NCI-H2029 (cell line): ENCODE results near the gene CEBPG.

Source experiments
- DNase-seq: peaks from one replicate; lab custom pipeline; 2025; lab: John Stamatoyannopoulos, UW

CEBPG gene

DNA sequence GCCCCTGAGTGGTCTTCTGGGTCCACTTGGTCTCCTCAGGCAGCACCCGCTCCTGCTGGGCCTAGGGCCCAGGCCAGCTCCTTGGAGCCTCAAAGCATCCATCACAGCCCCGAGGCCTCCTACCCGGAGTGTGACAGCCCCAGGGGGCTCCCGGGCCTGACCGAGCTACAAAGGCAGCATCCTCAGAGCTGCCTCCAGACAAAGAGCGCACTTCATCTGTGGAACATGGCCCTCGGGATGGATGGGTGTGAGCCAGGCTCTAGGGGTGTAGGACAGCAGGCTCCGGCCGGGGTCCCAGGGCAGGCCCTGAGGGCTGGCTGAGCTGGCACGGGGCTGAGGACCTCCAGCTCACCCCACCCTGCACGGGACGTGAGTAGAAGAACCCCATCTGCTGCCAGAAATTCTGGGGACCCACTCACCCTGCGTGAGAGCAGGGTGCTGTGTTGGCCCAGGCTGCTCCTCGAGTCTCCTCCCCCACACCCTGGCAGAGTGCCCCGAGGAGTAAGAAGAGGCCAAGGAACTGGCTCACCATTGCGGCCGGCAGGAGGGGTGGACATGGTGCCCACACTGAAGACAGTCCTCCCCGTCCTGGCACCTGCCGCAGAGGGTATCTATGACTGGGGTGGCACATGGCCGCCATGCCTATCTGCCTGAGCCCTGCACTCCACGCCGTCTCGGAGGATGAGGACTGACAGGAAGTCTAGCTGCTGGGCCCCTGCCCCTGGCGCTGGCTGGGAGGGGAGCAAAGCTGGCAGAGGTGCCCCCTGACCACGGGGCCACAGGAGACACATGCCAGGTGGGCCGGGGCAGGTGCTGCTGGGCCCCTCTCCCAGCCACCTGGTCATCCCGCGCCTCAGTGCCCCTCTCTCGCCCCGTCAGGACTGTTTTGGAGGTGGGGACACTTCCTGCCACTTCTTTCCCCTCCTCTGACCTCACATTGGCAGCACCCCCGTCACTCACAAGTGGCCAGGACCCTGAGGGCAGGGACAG is 22.3 kb downstream of the CEBPG start:
- no peak for DNase-seq

DNA sequence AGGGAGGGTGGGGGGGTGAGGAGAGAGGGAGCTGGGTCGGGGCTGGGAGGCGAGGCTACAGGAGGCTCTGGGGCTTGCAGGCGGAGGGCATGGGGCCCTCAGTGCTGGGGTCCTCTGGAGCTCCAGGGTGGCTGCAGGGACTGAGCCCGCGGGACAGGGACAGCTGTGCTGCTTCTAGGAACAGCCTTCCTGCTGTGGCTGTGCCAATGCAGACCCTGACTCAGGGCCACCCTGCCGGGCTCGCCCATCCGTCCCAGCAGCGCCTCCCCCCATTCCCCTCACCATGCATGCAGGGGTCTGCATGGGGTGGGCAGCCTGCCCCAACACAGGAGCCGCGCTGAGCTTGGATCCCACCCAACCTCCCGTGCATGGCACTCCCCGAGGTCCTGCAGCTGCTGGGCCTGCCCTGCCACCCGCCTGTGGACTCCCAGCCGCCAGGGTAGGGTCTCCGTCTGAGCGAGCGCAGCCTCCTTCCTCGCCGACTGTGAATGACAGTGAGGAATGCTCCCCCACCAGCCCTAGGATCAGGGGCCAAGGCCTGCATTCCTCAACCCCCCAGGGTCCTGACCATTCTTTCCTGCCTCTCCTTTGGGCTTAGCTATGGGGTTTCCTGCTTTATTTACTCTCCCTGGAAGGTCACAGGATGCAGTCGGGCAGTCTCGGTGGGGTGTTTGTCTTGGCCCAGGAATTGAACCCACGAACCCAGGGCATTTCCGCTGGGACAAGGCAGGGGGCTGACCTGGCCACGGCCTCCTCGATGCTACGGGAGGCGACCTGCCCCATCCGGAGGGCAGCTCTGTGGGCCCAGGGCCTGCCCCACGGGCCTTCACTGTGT is 23.4 kb downstream of the CEBPG start:
- DNase-seq: no peak

DNA sequence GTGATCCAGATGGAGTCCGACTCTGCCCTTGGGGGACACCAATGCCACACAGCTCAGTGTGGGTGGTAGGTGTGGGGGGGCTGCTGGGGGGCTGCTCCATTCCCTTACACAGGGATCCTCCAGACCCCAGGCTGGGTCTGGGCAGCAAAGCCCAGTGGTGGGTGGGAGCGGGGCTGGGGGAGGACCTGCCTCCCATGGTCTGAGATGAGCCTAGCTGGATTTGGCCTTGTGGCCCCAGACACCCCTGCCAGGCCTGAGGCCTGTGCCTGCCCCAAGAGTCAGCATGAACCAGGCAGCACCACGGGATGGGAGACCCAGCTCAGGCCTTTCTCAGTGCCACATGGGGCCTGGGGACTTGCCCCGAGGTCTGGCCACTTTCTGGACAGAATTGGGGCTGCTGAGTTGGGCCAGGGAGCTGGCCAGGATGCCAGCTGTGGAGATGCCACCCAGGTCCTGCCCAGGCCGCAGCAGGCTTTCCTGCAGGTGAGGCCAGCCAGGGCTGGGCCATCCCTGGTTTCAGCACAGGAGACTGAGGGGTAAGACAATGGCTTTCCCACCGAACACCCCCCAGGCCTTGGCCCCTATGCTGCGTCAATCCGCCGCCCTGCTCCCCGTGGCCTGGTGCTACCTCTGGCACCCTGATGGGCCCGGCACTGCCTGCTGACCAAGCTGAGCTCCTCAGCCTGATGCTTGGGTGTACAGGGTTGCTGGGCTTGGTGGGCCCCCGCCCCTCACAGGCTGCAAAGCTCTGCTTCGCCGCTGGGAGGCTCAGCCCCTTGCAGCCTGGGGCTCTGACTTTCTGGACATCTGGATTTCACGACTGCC is 24.2 kb downstream of the CEBPG start:
- DNase-seq: no peak

DNA sequence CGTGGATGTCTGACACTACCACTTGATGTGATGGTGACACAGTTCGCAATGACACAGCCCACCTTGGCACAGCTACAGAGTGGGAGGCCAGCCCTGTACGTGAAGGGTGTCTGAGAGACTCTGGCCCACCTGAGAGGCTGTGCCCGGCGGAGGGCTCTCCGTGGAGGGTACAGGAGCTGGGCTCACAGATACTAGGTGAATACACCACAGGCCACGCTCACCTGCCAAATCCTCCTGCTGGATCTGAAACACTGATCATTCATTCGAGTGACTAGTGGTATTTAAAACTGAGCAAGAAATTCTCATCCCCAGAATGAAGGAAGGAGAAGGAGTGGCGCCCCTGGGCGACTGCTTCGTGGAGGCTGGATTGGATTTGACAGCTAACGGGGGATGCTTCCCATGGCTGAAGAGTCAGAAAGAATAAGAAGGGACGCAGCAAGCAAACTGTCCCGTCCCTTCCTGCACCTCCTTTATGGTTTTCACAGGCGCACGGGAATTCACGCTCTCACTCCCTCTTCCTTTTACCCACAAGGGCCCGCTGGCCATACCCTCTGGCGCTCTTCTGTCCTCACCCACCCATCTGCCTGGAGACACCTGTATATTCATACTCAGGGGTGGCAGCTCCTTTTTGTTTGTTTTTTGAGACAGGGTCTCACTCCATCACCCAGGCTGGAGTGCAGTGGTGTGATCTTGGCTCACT is 25.0 kb downstream of the CEBPG start:
- DNase-seq: no peak

DNA sequence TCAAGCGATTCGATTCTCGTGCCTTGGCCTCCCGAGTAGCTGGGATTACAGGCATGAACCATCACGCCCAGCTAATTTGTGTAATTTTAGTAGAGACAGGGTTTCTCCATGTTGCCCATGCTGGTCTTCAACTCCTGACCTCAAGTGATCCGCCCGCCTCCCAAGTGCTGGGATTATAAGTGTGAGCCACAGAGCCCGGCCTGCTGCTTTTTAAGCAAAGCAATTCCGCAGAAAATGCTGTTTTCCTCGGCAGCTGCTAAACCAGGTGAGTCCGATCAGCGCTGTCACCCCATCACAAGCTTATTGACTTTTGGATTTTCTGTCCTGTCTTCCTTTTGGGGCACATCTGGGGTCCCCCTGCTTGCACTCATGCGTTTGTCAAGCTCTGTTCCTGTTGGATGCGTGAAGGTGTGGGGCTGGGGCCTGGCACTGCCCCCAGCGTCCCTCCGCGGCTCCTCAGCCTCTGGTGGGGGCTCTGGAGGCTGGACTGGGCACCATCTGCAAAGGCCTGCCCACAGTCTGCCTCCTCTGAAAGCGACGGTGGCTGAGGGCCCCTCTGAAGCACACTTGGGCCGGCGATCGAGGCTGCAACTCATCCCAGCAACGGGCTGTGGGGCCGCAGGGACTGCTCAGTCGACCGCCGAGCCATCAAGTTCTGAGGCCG is 25.7 kb downstream of the CEBPG start:
- no peak for DNase-seq

DNA sequence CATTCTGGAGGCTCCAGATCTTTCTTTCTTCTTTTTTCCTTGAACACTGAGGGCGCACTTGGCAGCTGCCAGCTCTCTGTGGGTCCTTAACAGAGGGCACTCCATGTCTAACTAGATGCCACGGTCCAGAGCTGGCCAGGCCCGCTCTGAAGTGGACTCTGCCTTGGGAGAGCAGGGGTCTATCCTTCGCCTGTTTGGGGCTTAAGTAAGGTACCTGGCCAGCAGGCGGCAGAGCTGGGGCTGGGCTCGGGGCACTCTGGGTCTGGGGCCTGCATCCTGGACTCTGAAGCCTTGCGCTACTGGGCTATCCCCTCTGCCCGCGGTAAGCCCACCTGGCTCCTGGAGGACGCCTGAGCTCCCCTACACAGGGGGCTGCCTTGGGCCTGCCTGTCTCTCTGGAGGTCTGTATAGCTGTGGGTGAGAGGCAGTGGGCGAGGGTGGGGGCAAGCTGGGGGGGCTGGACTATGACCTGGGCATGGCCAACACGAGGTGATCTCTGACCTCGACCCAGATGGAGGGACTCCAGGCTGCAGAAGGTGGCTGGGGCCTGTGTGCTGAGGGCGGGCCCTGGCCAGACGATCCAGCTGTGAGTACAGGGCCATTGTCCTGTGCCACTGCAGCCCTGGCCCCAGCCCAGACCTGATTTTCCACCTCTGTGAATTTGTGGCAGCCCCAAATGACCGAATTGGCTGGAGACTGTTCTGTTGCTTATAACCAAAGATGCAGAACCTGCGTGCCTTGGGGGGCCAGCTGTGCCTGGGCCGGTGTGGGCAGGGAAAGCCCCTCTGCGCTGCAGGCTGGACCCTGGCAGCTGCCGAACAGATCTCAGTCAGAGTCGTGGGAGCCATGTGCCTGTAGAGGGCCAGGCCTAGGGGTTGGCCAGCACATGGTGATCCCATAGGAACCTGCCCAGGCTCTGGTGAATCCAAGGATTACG is 26.5 kb downstream of the CEBPG start:
- no peak for DNase-seq

DNA sequence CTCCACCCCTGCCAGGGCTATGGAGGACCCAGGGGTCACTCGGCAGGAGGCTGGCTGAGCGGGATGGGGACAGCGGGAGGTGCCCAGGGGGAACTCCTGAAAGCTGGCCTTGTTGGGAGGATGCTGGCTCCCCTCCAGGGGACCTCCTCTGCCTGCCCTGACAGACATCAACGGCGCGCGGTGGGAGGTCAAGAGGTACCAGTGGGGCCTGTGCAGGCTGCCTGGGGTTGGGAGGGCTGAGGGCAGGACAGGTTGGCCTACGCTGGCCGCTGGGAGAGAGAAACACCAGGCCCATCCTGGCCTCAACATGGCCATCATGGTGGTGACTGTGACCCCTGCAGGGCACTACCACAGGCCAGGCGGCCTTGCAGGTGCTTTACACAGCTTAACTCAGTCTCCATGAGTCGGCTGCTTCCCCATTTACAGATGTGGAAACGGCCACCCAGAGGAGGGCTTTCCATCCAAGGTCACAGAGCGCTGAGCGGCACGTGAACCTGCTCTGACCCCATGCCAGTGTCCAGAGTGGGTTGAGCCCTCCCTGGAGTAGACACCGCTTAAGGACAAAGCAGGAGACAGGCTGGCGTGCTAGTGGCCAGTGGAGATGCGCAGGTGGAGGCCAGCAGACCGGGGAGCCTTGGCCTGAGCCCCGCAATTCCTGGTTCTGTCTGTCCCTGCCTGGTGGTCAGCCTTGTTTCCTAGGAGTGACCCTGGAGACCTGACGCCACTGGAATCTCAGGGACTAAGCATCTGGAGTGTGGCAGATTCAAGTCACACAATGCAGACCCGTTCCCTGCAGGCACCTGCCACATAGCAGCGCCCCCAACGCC is 27.6 kb downstream of the CEBPG start:
- DNase-seq: no peak

DNA sequence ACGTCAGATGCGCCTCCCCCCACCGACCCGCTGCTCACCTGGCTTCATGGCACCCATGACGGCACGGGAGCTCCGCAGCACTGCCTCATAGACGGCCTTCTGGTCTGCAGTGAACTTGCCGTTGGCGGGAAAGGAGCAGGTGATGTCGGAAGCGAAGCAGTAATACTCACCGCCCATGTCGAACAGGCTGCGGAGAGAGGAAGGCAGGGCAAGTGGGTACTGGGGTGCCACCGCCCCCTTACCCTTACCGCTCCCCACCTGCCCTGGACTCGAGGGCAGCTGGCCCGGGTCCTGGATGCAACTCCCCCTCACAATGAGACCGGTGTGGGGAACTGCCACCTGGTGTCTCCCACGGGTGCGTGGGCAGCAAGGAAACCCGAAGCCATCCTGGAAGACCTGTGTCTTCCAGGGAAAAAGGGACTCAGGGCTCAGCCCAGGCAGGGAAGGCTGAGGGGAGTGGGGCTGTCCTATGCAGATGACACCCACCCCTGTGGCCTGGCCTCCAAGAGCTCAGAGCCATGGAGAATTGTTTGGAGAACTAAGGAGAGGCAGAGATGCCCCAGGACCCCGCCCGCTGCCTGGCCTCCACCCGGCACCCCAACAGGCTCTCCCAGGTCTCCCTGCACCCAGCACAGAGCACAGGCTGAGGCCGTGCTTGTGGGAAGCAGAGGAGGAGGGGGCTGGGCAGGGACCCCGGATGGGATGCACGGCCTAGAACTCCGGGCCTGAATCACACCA is 28.3 kb downstream of the CEBPG start:
- no peak for DNase-seq

DNA sequence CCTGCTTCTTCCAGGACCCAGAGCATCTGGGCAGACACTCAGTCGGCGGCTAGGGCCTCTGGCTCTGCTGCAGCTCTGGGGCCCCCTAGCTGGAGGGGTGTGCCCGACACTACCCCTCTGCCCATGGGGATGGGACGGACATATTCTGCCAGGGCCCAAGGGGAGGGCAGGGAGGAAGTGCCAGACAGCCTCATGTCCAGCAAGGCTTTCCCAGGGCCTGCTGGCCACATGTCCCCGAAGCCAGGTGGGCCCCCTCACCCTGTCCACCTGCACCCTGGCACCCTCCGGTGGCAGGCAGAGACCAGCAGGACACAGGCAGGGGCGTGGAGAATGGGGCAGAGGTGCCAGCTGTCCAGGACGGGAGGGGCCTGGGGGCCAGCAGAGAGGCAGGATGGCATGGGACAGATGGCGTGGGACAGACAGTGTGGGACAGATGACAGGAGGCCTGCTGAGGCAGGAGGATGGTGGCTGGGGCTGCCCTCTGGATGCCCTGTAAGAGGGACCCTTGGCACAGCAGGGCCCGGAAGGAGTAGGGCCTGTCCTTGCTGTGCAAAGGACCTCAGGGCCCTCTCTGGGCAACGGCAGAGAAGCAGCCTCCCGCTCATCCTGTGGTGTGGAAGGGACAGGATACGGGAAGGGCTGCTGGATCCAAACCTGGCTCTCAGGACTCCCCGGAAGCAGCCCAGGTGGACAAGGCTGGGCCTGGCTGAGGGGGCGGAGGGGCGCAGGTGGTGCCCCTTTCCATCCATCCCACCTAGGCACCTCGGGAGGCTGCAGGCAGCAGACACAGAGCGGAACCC is 29.1 kb downstream of the CEBPG start:
- DNase-seq: no peak

DNA sequence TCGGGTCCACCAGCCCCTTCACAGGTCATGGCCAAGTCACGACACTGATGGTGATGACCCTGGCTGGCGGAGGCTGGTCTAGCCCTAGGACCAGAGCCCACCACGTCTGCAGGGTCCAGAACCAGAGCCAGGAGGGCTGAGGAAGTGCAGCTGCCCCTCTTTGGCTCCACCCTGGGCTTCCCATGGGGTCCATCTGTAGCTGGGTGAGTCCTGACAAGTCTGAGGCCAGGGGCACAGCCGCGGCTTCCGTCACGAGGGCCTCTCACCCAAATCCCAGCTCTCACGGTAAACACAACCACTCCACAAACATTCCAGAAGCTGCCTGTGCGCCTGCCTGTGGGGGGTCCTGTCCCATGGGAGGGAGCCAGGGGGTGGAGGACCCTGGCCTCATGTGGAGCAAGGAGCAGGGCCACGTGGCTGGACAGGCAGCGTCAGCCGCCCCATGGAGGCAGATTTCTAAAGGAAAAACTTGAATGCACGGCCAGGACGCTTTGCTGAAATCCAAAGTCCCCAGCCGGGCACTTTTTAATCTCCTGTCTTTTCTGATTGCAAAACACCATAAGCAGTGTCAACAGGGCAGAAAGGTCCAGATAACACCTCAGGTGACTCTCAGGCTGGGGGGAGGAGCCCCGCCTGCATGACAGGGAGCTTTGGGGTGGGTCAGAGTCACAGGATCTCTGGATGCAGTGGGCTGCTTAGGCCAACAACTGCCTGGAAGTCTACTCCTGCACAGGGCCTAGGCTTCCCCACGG is 29.9 kb downstream of the CEBPG start:
- no peak for DNase-seq

DNA sequence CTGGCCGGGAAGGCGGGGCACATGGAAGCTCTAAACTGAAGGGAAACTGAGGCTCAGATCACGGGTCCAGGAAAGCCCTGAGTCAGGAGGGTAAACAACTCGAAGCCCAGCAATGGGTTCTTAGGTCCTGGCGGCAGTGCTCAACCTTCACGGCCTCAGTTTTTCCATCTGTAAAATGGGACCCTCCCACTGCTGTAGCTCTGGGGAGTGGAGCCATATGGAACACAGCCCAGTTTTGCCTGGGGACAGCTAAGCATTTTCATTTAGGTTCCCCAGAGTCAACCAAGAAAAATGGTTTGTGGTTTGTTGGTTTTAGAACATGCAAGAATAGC is 30.4 kb downstream of the CEBPG start:
- no peak for DNase-seq

DNA sequence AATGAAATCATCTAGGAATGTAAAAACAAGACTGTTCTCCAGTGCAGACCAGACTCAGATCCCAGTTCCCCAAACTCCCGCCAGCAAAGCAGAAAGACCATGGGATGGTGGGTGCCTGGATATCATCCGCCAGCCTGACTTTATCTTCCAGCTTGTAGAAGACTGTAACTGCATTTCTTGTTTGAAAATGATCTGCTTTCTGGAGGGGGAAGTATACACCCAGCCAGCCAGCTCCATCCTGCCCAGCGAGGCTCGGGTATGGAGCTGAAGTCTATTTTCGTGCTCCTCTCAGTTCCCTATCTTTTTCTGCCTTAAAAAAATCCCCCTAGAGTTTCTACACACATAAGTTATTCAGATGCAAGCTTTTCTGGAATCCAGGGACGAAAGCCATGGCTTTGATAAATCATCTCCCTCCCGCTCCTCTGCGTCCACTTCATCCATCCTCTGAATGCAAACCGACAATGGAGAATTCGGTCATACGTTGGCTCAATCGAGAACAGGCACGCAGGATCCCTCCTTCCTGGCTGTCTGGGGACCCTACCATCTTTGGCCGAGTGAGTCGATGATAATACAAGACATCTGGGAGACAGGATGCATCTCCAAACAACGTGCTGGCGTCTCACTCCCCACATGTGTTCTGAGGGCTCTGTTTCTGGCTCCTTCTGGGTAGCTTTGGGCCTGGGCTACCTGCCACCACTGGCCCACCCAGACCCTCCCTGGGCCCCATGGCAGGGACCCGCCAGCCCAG is 31.2 kb downstream of the CEBPG start:
- no peak for DNase-seq

DNA sequence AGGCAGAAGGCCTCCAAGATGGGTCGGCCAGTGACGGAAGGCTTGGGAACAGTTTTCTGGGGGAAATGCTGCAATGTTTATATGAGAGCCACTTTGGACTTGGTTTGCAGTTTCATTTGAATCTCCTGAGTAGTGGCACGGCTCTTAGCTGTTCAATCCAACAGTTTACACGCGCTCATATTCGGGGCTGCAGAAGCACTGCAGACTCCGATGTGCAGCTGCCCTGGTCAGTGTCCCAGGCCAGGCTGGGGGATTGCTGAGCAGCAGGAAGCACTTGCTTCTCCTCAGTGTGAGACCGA is 31.7 kb downstream of the CEBPG start:
- no peak for DNase-seq

DNA sequence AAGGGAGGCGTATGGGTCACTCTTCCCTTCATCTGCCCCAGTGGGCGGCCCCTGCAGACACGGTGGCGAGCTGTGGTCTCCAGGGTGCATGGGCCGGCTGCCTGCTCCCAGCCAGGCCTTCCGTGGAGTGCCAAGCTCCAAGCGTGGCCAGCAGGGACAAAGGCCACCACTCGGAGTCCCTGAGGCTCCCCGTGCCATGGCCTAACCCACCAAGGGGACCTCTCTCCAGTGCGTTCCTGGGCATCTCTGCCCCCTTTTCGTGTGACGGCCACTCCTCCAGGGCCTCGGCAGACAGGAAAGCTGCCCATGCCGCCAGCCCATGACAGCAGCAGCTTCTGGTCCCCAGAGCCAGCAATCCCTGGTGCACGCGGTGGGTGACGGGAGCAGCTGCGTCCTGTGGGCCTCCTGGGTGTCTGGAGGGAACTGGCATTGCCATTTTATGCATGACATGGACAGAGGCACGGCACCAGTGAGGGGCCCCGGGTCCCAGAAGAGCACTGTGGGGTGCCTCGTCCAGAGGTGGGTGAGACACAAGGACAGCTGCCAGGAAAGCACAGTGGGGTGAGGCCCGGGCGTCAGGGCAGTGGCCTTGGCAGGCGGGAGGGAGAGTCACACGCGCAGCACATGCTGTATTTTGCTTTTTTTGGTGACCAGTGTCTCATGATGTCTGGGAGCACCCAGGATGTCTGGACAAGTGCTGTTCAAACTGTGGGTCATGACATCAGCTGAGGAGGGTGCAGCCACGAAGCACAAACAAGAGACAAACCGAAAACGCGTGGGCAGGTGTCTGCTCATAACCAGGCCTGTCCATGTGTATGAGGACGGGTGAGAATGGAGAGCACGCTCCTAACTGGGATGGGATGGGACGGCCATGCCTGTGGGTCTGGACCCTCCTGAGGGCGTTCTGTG is 32.3 kb downstream of the CEBPG start:
- no peak for DNase-seq

DNA sequence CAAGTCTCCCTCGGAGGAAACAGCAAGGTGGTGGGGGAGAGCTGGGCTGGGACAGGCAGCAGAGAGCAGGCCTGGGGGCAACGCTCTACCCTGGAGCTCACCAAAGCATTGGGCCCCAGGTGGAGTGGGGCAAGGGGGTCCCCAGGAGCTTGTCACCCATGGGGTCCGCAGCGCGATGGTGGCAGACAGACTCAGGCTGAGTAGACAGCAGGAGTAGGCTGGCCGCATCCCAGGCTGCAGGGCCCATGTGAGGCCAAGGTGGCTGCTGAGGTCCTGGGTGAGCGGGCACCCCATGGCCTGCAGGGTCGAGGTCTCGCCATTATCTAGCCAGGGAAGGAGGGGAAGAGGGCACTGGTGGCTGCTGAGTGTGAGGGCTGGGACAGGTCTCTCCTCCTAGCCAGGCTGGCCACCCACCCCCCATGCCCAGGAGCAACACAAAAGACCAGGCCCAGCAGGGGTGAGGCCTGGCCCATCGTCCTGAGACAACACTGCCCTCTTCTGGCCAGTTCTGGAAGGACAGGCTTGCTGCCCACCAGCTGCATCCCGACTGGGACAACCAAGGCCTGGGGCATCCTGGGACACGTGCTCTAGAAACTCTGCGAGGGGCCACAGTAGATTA is 33.1 kb downstream of the CEBPG start:
- peak; percentile 6 for DNase-seq
